GM19452 (cell line): ENCODE results near the gene AK6.
"Not testable (repeated sequence)": the region's sequence is repeated elsewhere in the genome, so short reads cannot be mapped to it uniquely, and the experiment has no call there.

Source experiments
- ATAC-seq: cut with Tn5 transposase; IDR thresholded peaks from one replicate; pipeline ENCODE4 v1.9.1; 2021; ENCODE audit not compliant: unreplicated experiment

AK6 gene

DNA sequence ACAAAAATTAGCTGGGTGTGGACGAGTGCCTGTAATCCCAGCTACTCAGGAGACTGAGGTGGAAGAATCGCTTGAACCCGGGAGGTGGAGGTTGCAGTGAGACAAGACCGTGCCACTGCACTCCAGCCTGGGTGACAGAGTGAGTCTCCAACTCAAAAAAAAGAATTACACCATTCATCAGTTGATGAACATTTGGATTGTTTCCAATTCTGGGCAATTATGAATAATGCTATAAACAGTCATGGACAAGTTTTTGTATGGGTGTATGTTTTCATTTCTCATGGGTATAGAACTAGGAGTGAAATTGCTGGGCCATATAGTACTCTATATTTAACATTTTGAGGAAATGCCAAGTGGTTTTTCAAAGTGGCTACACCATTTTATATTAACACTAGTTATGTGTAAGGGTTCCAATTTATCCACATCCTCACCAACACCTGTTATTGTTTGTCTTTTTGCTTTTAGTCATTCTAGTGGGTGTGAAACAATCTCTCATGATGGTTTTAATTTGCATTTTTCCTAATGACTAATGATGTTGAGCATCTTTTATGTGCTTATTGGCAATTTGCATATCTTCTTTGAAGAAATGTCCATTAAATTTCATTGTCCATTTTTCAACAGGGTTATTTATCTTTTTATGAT, 27.7 kb downstream of the AK6 start:
- ATAC-seq = no peak

DNA sequence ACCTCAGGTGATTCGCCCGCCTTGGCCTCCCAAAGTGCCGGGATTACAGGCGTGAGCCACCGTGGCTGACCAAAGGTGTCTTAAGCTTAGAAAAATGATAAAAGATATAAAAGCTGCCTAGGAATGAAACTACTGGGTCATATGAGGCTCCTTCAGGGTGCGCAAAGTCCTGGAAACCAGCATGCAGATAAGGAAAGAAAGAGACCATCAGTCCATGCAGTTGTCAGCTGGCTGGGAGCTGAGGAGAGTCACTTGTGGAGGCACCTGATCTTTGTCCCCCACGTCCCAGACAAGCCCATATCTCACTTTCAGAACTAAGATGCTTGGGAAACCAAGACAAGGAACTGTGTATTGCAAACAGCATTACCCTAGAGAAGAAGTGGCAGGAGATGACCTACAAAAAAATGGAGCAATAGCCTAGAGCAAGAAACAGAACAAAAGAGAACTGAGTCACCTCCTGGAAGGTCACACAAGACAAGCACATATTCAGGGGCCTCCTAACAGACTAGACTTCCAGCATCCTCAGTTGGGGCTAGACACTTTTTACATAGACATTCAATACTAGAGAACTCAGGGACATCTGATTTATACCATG, 33.9 kb downstream of the AK6 start:
- no peak for ATAC-seq

DNA sequence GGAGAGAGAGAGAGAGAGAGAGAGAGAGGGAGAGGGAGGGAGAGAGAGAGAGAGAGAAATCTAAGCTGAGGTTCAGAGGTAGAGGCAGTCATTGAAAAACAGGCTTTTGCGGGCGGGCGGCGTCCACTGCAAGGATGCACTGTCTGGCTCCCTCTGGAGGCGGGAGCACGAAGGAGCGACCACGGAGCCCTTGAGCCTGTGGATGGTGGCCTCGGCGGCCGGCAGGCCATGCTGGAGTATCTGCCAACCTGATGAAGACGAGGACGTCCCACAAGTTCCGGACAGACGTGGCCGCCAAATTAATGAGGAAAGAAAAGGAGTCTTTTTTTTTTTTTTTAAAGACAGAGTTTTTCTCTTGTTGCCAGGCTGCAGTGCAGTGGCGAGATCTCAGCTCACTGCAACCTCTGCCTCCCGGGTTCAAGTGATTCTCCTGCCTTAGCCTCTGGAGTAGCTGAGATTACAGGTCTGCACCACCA, 34.5 kb downstream of the AK6 start:
- peak; percentile 57 for ATAC-seq

DNA sequence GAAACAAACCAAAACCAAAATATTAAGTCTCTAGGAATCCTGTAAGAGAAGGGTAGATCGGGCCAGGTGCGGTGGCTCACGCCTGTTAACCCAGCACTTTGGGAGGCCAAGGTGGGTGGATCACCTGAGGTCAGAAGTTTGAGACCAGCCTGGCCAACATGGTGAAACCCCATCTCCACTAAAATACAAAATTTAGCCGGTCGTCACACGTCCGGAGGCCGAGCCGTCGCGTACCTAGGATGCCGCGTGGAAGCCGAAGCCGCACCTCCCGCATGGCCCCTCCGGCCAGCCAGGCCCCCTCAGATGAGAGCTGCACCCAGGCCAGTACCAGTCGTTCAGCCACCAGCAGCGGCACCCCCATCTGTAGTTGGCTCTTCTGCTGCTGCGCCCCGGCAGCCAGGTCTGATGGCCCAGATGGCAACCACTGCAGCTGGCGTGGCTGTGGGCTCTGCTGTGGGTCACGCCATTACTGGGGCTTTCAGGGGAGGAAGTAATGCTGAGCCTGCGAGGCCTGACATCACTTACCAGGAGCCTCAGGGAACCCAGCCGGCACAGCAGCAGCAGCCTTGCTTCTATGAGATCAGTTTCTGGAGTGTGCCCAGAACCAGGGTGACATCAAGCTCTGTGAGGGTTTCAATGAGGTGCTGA, 35.5 kb downstream of the AK6 start:
- ATAC-seq = not testable (repeated sequence)

DNA sequence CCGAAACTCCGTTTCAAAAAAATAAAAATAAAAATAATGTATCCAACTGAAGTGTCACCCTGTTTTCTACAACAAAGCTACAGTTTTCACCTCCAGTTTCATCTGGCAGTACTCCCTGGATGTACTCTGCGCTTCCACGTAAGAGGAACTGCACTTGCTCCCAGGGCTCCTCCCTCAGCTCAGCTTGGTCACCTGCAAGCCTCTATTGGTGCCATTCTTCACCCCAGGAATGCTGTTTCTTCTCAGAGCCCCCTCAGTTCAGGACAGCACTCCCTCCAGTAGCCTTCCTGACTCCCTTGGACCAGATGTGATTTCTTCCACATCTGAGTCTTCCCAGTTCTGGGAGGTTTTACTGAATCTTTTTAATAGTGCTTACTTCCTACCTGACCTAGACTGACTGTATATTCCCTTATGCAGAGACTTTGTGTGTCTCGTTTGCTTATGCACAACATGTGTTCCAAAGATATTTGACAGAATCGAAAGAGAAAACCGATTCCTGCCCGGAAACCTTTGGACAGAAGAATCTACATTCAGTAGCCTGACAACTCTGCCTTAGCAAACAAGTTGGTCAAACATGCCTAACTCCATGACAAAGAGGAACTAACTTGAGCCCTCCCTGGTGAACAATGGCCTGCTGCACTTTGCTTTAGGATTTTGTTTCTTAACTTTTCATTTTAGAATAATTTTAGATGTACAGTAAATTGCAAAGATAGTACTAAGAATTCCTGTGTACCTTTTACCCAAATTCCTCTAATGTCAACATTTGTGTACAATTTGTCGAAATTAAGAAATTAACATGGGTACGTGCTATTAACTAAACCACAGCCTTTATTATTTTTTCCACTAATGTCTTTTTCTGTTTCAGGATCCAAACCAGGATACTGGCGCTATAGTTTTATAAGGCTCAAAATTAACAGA, 37.5 kb downstream of the AK6 start:
- ATAC-seq = no peak

DNA sequence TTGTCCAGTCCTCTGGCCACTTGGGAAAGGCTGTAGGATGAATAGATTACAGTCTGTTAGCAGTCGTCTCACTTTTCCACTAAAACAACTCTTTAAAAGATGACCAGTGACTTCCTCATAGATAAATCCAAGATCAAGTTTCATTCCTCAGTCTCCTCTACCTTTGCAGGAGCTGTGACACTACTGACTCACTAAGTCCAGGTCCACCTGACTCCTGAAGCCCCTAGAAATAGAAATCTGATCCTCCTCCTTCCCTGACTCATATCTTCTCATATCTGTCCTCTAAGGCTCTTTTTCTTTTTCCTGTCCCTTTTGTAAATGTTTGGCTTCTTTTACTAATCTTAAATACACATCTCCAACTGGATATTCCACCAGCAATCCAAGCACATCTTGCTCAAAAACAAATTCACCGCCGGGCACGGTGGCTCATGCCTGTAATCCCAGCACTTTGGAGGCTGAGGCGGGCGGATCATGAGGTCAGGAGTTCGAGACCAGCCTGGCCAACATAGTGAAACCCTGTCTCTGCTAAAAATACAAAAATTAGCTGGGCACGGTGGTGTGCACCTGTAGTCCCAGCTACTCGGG, 39.3 kb downstream of the AK6 start:
- no peak for ATAC-seq

DNA sequence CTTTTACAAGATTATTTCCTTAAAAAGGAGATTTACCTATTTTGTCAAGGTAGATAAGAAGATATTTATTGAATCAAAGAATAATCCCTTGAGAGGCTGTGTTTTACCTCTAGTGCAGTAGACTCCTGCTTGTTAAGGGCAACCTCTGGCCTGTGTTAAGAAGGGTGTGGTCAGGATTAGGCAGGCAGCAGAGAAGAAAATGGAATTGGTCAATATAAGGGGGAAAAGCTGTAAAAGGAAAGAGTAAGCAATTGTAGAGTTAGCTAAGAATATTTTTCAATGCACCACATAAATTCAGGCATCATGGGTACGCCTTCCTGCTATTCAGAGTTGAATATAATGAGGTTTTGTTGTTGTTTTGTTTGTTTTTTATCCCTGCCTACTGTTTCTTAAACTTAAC, 43.0 kb downstream of the AK6 start:
- no peak for ATAC-seq

DNA sequence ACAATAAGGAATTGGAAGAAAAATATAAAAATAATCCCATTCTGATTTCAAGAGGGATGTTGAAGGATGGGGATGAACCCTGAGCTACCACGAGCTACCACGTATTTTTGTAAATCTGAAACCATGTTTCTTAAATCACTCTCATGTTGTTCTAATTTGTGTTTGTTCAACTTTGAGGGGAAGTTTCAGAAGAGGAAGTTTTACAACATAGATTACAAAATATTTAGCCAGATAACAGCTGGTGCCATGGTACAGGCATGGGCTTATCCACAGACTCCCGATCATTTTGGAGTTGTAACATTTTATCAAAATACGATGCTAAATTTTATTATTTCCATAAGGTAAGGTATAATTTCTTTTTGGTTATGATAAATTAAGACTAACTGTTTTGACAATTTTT, 51.9 kb downstream of the AK6 start:
- no peak for ATAC-seq

DNA sequence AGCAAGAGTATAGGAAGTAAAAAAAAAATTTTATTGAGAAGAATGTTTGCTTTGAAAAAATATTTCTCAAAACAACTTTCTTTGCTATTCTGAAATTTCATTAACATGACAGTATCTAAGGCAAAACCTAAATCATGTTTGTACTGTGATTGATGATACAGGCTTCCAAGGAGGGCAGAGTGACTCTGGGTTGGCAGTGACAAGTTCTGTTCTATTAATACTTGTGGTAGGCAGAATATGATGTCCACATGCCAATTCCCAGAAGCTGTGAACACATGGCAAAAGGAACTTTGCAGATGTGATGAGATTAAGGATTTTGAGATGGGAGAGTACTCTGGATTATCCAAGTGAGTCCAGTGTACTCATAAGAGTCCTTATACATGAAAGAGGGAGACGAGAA, 53.3 kb downstream of the AK6 start:
- no peak for ATAC-seq

DNA sequence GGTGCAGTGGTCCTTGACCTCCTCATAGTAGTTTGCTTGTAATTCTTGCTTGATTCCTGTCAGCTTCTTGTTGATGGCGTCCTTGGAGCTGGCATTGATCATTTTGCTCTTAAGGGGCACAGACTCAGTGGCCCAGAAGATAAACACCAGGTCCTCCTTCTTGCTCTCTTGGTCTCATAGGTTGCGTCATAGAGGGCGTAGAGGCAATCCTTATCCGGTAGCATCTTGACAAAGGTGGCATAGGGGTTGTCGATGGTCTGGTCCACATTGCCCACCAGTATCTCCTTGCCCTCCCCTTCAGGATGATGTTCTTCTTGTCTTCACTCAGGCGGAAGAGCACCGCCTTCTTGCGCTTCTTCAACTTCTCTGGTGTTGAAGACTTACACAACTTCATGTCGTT, 55.9 kb downstream of the AK6 start:
- no peak for ATAC-seq

DNA sequence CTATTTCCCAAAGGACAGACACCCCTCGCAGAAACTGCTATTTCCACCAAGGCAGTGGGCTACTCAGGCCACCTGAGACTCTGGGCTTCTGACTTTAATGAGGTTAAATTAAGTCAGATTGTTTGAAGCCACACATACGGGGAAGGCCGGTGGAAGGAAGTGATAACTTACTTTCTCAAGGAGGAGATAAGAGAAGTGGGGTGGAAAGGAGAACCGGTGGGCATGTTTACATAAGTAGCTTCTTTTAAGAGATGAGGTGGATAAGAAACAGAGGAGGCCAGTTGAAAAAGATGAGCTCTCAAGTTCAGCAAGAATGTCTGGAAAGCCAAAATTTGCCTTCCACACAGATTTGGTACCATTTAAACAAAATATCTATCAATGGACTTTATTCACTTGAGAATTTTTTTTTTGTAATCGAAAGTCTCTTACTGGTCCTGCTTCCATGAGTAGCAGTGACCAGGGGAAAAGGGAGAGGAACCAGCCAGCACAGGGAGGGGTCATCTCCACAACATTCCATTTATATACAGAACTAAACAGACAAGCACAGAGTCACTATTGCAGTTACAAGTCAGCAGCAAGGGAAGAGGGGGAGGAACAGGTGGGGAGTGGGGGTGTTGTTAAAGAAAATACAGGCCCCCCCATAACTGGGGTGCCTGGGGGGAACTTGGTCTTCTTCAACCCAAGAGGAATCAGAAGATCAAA, 56.7 kb downstream of the AK6 start:
- no peak for ATAC-seq

DNA sequence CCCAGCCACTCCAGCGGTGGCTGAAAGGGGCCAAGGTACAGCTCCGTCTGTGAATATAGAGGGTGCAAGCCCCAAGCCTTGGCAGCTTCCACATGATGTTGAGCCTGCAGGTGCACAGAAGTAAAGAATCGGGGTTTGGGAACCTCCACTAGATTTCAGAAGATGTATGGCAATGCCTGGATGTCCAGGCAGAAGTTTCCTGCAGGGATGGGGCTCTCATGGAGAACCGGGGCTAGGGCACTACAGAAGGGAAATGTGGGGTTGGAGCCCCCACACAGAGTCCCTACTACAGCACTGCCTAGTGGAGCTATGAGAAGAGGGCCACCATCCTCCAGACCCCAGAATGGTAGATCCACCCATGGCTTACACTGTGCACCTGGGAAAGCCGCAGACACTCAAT, 59.9 kb downstream of the AK6 start:
- ATAC-seq = no peak

DNA sequence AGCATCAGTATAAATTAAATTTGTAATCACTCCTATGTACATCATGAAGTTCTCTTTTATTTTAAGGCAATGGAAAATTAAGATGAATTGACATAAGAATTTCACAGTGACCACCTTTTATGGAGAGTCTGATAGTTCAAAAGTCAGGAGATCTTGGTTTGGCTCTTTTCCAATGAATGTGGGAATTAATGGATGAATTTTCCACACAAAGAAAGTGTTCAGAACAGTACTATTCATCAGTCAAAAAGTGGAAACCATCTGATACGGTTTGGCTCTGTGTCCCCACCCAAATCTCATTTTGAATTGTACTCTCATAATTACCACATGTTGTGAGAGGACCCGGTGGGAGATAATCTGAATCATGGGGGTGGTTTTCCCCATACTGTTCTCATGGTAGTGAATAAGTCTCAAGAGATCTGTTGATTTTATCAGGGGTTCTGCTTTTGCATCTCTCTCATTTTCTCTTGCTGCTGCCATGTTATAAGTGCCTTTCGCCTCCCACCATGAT, 61.2 kb downstream of the AK6 start:
- ATAC-seq = no peak

DNA sequence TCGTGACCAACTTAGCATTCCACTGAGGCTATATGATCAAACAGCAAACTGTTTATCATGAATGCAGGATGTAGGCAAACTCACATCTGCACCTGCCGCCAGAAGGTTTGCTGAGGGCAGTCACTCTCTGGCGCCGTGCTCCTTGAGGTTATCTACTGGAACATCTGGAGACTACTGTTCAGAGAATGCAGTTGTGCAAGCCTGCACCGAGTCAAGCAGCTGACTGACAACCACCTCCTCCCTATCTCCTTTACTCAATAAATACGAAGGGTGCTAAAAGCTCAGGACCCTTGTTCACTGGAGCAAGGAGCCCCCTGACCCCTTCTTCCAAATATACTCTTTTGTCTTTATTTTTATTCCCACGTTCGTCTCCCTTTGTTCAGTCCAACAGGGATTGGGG, 63.8 kb downstream of the AK6 start:
- no peak for ATAC-seq
